Measurements from ENCODE around the gene ZBTB9. TPM values are rescaled to one million over a fixed set of nuclear protein-coding genes. Genes with fewer than 3 reads are reported as not detected.

ZBTB9 gene
- total and polyA plus RNA-seq, 3 experiments from 2014 or later: 9.1 to 16.5 (median 16.4) TPM

GRCh38 chr6:33416386-33417127 is 37.8 kb upstream of the ZBTB9 start:
- ChIA-PET CTCF (interaction anchor here (2.9 kb wide), 1 partner anchor 13 kb away, joined by 15 read pairs; no protein-coding TSS in a partner anchor), POLR2A (interaction anchor here (1.5 kb wide), 1 partner anchor 12 kb away, joined by 3 read pairs; no protein-coding TSS in a partner anchor)
- Mint-ChIP-seq H3K36me3 (peaks cover 5 to 58% (median 10%) of the 10 kb centered on the region in 3 donors), H3K4me1 (peaks cover 71 to 80% (median 78%) of the 10 kb centered on the region in 3 donors), H3K9me3 (peaks cover 0 to 2% (median 0%) of the 10 kb centered on the region in 5 donors), H3K27ac (peak overlapping the region; percentile 97 to 100 (median 100)), H3K4me3 (peak overlapping the region; percentile 85 to 95 (median 92)), H3K27me3 (peaks cover 0 to 3% of the 10 kb centered on the region in 2 donors)
- Histone ChIP-seq H3K27me3 (ENCODE audit: insufficient read depth, low read length, poor library complexity, severe bottlenecking) (no peaks in the 10 kb centered on the region), H3K4me3 (ENCODE audit: low read length) (peak overlapping the region; percentile 94), H3K27ac (ENCODE audit: low read depth, low read length) (peak overlapping the region; percentile 94), H3K36me3 (ENCODE audit: insufficient read depth, low read length) (peaks cover 33% of the 10 kb centered on the region), H3K4me1 (ENCODE audit: insufficient read depth, low read length) (peaks cover 68% of the 10 kb centered on the region), H3K9me3 (ENCODE audit: low read length) (no peaks in the 10 kb centered on the region)
- no peak for DNase-seq

GRCh38 chr6:33417128-33417902 is 37.1 kb upstream of the ZBTB9 start:
- Mint-ChIP-seq H3K27me3 (peaks cover 0 to 3% of the 10 kb centered on the region in 2 donors), H3K9me3 (peaks cover 0 to 2% (median 0%) of the 10 kb centered on the region in 5 donors), H3K36me3 (peaks cover 5 to 55% (median 10%) of the 10 kb centered on the region in 3 donors), H3K27ac (peak overlapping the region; percentile 97 to 100 (median 100)), H3K4me3 (peak overlapping the region; percentile 85 to 95 (median 92)), H3K4me1 (peaks cover 68 to 77% (median 73%) of the 10 kb centered on the region in 3 donors)
- Histone ChIP-seq H3K27ac (ENCODE audit: low read depth, low read length) (peak overlapping the region; percentile 94), H3K27me3 (ENCODE audit: insufficient read depth, low read length, poor library complexity, severe bottlenecking) (no peaks in the 10 kb centered on the region), H3K36me3 (ENCODE audit: insufficient read depth, low read length) (peaks cover 30% of the 10 kb centered on the region), H3K9me3 (ENCODE audit: low read length) (no peaks in the 10 kb centered on the region), H3K4me3 (ENCODE audit: low read length) (peak overlapping the region; percentile 94), H3K4me1 (ENCODE audit: insufficient read depth, low read length) (peaks cover 60% of the 10 kb centered on the region)
- no peak for DNase-seq
- ChIA-PET POLR2A (interaction anchor here (0.5 to 1.6 kb wide), 5 partner anchors 11 to 100 kb away, joined by 3 to 7 read pairs (median 4); partner anchors contain the start of genes KIFC1, ZBTB22 and ZBTB9), CTCF (interaction anchor here (1.2 to 2.9 kb wide), 2 partner anchors 12 to 107 kb away, joined by 3 to 15 read pairs; no protein-coding TSS in a partner anchor)

- ChIA-PET CTCF (interaction anchor here (1.0 to 2.9 kb wide), 5 partner anchors 12 to 169 kb away, joined by 3 to 15 read pairs (median 3); no protein-coding TSS in a partner anchor), POLR2A (interaction anchor here (0.5 to 1.6 kb wide), 12 partner anchors 8 to 1588 kb away, joined by 3 to 8 read pairs (median 4); partner anchors contain the start of genes B3GALT4, KIFC1, RPS18 and VPS52)
- Histone ChIP-seq H3K27me3 (ENCODE audit: insufficient read depth, low read length, poor library complexity, severe bottlenecking) (no peaks in the 10 kb centered on the region), H3K4me3 (ENCODE audit: low read length) (peak within 1 kb of the TSS; percentile 94), H3K27ac (ENCODE audit: low read depth, low read length) (peak within 1 kb of the TSS; percentile 94), H3K9me3 (ENCODE audit: low read length) (no peaks in the 10 kb centered on the region), H3K4me1 (ENCODE audit: insufficient read depth, low read length) (peaks cover 52% of the 10 kb centered on the region), H3K36me3 (ENCODE audit: insufficient read depth, low read length) (peaks cover 25% of the 10 kb centered on the region)
- Mint-ChIP-seq H3K4me3 (peak within 1 kb of the TSS; percentile 85 to 95 (median 92)), H3K36me3 (peaks cover 5 to 47% (median 8%) of the 10 kb centered on the region in 3 donors), H3K27me3 (peaks cover 0 to 3% of the 10 kb centered on the region in 2 donors), H3K9me3 (peaks cover 0 to 2% (median 0%) of the 10 kb centered on the region in 5 donors), H3K27ac (peak within 1 kb of the TSS; percentile 97 to 100 (median 100)), H3K4me1 (peaks cover 63 to 69% (median 65%) of the 10 kb centered on the region in 3 donors)
- peak; percentile 99 to 100 (median 99) for DNase-seq
These were observed 36.3 kb upstream of the ZBTB9 start, which contains the start of gene CUTA for GRCh38 chr6:33417903-33418689. CUTA (minus strand) TSS chr6:33418107; CDS start chr6:33418000, 107 bp downstream.

- H3K9me3 Mint-ChIP-seq: peaks cover 0 to 2% (median 0%) of the 10 kb centered on the region in 5 donors
- ChIA-PET CTCF (interaction anchor here (1.0 to 2.9 kb wide), 5 partner anchors 11 to 170 kb away, joined by 3 to 15 read pairs (median 3); no protein-coding TSS in a partner anchor), POLR2A (interaction anchor here (0.5 to 1.6 kb wide), 10 partner anchors 9 to 1589 kb away, joined by 3 to 8 read pairs (median 4); partner anchors contain the start of genes B3GALT4, KIFC1, RPS18 and VPS52)
- H3K36me3 Mint-ChIP-seq: peaks cover 5 to 40% (median 5%) of the 10 kb centered on the region in 3 donors
- Histone ChIP-seq H3K27me3 (ENCODE audit: insufficient read depth, low read length, poor library complexity, severe bottlenecking) (no peaks in the 10 kb centered on the region), H3K36me3 (ENCODE audit: insufficient read depth, low read length) (peaks cover 20% of the 10 kb centered on the region), H3K9me3 (ENCODE audit: low read length) (no peaks in the 10 kb centered on the region), H3K4me3 (ENCODE audit: low read length) (peak overlapping the region; percentile 68), H3K4me1 (ENCODE audit: insufficient read depth, low read length) (peaks cover 45% of the 10 kb centered on the region), H3K27ac (ENCODE audit: low read depth, low read length) (peak overlapping the region; percentile 90)
- DNase-seq: peak in 4 of 5 donors; percentile 50 to 76 (median 70)
- peaks cover 59 to 63% (median 59%) of the 10 kb centered on the region in 3 donors for H3K4me1 Mint-ChIP-seq
- H3K27me3 Mint-ChIP-seq: peaks cover 0 to 3% of the 10 kb centered on the region in 2 donors
- peak overlapping the region; percentile 85 to 95 (median 92) for H3K4me3 Mint-ChIP-seq
- H3K27ac Mint-ChIP-seq: peak overlapping the region; percentile 89 to 100 (median 100)
These were observed 35.6 kb upstream of the ZBTB9 start for GRCh38 chr6:33418690-33419291.

GRCh38 chr6:33419580-33420490 is 34.5 kb upstream of the ZBTB9 start, which contains the start of gene SYNGAP1:
SYNGAP1 (plus strand) TSS chr6:33420065; CDS start chr6:33420265, 200 bp downstream.
- Mint-ChIP-seq H3K27ac (peak within 1 kb of the TSS; percentile 89 to 100 (median 100)), H3K4me3 (peak within 1 kb of the TSS; percentile 58 to 95 (median 91)), H3K4me1 (peaks cover 61 to 63% (median 62%) of the 10 kb centered on the region in 3 donors), H3K36me3 (peaks cover 4 to 30% (median 5%) of the 10 kb centered on the region in 3 donors), H3K9me3 (no peaks in the 10 kb centered on the region), H3K27me3 (peaks cover 0 to 3% of the 10 kb centered on the region in 2 donors)
- ChIA-PET CTCF (interaction anchor here (1.3 kb wide), 1 partner anchor 29 kb away, joined by 3 read pairs; no protein-coding TSS in a partner anchor), POLR2A (interaction anchor here (0.7 kb wide), 1 partner anchor 148 kb away, joined by 4 read pairs; the partner anchor contains the start of genes RPS18 and VPS52)
- Histone ChIP-seq H3K27ac (ENCODE audit: low read depth, low read length) (peak within 1 kb of the TSS; percentile 90), H3K9me3 (ENCODE audit: low read length) (no peaks in the 10 kb centered on the region), H3K27me3 (ENCODE audit: insufficient read depth, low read length, poor library complexity, severe bottlenecking) (no peaks in the 10 kb centered on the region), H3K36me3 (ENCODE audit: insufficient read depth, low read length) (peaks cover 11% of the 10 kb centered on the region), H3K4me3 (ENCODE audit: low read length) (peak within 1 kb of the TSS; percentile 35), H3K4me1 (ENCODE audit: insufficient read depth, low read length) (peaks cover 50% of the 10 kb centered on the region)
- no peak for DNase-seq
